ENCODE results near the gene SYT14.

SYT14 gene

DNA sequence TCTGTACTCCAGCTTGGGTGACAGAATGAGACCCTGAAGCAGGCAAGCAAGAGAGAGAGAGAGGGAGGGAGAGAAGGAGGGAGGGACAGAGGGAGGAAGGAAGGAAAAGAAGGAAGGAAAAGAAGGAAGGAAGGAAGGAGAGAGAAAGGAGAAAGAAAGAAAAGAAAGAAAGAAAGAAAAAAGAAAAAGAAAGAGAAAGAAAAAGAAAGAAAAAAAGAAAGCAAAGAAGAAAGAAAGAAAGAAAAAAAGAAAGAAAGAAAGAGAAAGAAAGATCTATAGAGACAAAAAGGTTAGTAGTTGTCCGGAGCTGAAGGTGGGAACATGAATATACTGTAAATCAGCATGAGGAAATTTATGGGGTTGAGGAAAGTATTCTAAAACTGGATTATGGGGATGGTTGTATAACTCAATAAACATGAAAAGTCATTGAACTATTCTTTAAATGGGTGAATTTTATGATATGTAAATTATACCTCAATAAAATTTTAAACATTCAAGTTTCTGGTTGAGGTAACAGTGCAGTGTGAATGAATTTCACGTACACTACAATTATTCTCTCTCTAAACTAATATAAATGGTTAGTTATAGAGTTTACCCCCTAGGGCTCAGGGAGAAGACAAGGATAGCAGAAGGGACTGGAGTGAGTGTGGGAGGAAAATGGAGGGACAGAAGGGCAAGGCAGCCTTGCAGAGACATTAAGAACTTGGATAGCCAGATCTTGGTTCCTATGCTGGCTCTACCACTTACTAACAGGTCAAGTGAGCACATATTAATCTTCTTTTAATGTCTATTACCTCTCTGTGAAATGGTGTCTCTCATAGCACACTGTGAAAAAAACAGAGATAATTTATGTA, 269.8 kb downstream of the SYT14 start:
- no peak for DNase-seq

DNA sequence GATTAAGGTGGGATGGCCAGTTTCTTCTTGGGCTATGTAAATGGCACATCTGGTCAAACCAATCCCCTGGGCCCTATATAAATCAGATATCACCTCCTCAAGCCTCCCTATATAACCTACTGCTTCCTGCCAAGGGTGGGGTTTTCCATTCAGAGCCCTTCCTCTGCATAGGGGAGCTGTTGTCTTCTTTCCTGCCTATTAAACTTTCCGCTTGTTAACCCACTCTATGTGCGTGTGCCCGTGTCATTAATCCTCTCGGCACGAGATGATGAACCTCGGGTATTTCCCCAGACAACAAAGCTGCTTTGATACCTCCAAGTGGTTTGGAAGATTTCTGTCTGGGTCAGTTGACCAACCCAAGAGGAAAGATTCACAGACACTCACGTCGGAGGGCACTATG, 275.3 kb downstream of the SYT14 start:
- no peak for DNase-seq

DNA sequence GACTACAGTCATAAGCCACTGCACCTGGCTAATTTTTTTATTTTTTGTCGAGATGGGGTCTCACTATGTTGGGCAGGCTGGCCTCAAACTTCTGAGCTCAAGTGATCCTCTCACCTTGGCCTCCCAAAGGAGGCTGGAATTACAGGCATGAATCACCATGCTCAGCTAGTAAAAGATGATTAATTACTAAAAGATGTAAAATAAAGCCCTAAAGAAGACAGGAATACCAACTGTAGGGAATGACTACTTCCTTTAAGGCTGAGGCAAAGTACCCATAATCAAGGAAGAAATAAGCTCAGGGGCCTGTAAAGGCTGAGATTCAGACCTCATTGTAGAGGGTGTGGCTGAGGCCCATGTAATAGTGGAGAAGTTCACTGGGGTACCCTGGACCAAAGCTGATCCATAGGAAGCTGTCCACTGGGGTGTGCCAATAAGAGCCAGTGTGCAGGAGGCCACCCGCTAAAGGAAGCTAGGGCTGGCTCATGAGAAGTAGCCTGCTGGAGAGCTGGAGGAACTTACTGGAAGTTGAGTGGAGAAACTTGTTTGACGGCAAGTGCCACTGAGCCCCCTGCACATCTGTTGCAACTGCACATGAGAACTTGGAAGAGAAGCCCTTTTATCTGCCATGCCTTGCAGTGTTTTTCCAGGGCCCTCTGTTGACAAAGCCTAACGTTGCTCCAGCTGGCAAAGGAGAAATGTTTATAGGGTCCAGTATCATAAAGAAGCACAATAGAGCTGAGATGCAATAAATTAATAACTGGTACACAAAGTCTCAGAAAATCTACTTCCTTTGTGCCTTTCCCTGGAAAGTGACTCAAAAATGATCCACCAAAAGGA, 276.8 kb downstream of the SYT14 start:
- no peak for DNase-seq

DNA sequence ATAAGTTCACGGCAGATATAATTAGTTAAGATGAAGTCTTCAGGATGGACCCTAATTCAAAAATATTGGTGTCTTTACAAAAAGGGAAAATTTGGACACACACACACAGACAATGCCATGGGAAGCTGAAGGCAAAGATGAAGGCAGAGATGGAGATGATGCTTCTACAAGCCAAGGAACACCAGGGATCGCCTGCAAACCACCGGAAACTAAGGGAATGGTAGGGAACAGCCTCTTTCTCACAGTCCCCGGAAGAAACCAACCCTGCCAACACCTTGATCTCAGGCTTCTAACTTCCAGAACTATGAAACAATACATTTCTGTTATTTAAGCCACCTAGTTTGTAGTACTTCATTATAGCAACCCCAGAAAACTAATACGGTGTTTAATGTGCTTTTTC, 279.5 kb downstream of the SYT14 start:
- no peak for DNase-seq

DNA sequence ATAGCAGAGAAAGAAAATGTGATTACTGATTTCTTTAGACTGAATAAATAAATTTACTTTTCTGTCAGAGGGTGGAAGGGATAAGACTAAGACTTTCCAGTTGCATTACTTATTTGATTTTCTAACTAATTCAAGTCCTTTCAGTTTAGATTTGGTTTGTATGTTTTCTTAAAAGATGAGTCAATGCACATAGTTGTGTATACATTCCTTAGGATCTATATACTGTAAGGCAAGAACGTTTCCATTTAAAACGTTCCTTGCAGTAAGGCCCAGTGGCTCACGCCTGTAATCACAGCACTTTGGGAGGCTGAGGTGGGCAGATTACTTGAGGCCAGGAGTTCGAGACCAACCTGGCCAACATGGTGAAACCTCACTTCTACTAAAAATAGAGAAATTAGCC, 280.0 kb downstream of the SYT14 start:
- DNase-seq: no peak
